Stimulated activated CD4-positive, alpha-beta T cell treated with anti-CD3 and anti-CD28 coated beads, TNF-alpha, amount 100 ng/mL, for 24 hours (primary cell): ENCODE measurements around the gene NOS3.

Experiments used
- DNase-seq, 3 experiments: peaks; one replicate each; pipeline ENCODE4 v3.0.0-alpha.2; 2020; ENCODE audit warnings: low read depth in 3 of 3

NOS3 gene

GRCh38 chr7:150990416-150991186, at the start of gene NOS3:
TSS of gene NOS3 (plus strand) at chr7:150991017. CDS start at chr7:150993804, 2,787 bp downstream.
- no peak for DNase-seq

GRCh38 chr7:150941351-150942000, 49.3 kb upstream of the NOS3 start:
- no peak for DNase-seq

GRCh38 chr7:150942001-150942590, 48.7 kb upstream of the NOS3 start:
- DNase-seq, result peak in 2 of 3 experiments; percentile 22 to 55

GRCh38 chr7:150942591-150943452, 48.0 kb upstream of the NOS3 start:
- DNase-seq, result no peak

- DNase-seq, result no peak
These were observed 47.4 kb upstream of the NOS3 start for GRCh38 chr7:150943453-150943814.

GRCh38 chr7:150944066-150945042, 46.5 kb upstream of the NOS3 start:
- DNase-seq, result no peak

GRCh38 chr7:150945171-150945852, 45.5 kb upstream of the NOS3 start:
- no peak for DNase-seq

GRCh38 chr7:150945853-150946420, 44.9 kb upstream of the NOS3 start:
- no peak for DNase-seq

GRCh38 chr7:150946421-150947240, 44.2 kb upstream of the NOS3 start:
- no peak for DNase-seq

- no peak for DNase-seq
These were observed 43.5 kb upstream of the NOS3 start for GRCh38 chr7:150947241-150947745.

GRCh38 chr7:150947761-150948651, 42.8 kb upstream of the NOS3 start:
- no peak for DNase-seq

GRCh38 chr7:150948791-150949251, 42.0 kb upstream of the NOS3 start:
- DNase-seq, result no peak

- no peak for DNase-seq
These were observed 41.3 kb upstream of the NOS3 start for GRCh38 chr7:150949564-150949963.

- no peak for DNase-seq
These were observed 40.8 kb upstream of the NOS3 start for GRCh38 chr7:150949971-150950491.

GRCh38 chr7:150950496-150951180, 40.2 kb upstream of the NOS3 start:
- DNase-seq, result no peak

- DNase-seq, result no peak
These were observed 39.7 kb upstream of the NOS3 start for GRCh38 chr7:150951181-150951520.

GRCh38 chr7:150951521-150951920, 39.3 kb upstream of the NOS3 start:
- DNase-seq, result no peak
